ENCODE results near the gene CLDN34.

CLDN34 gene

GRCh38 chrX:9947131-9947794, 19.9 kb upstream of the CLDN34 start:
- Histone ChIP-seq H3K27ac (ENCODE audit: insufficient read depth in 1 of 2, low read depth in 1 of 2, low read length in 2 of 2, poor library complexity in 1 of 2, severe bottlenecking in 2 of 2) (no peak overlapping the region), H3K4me3 (ENCODE audit: control insufficient read depth in 1 of 7, extremely low read depth in 1 of 7, insufficient read depth in 4 of 7, low read depth in 2 of 7, low read length in 6 of 7) (no peak overlapping the region), H3K9me3 (ENCODE audit: control extremely low read depth in 1 of 5, control insufficient read depth in 4 of 5, insufficient read depth in 2 of 5, low read depth in 1 of 5, low read length in 4 of 5) (peaks cover 0 to 5% (median 0%) of the 10 kb centered on the region in 5 experiments), H3K36me3 (ENCODE audit: control insufficient read depth in 4 of 4, insufficient read depth in 4 of 4, low read length in 3 of 4) (no peaks in the 10 kb centered on the region), H3K27me3 (replicated peaks in 2 of 5; ENCODE audit: control insufficient read depth in 4 of 5, insufficient read depth in 5 of 5, low read length in 4 of 5) (no peaks in the 10 kb centered on the region), H3K4me1 (ENCODE audit: control extremely low read depth in 1 of 4, control insufficient read depth in 4 of 4, insufficient read depth in 4 of 4, low read length in 3 of 4) (peaks cover 0 to 16% (median 6%) of the 10 kb centered on the region in 4 experiments)
- WGBS (ENCODE audit: insufficient coverage): 65% methylated on average over 6 of the region's 10 CpGs
- POLR2A ChIA-PET: no interaction called here
- DNase-seq: no peak
- CTCF ChIA-PET: no interaction called here

DNA sequence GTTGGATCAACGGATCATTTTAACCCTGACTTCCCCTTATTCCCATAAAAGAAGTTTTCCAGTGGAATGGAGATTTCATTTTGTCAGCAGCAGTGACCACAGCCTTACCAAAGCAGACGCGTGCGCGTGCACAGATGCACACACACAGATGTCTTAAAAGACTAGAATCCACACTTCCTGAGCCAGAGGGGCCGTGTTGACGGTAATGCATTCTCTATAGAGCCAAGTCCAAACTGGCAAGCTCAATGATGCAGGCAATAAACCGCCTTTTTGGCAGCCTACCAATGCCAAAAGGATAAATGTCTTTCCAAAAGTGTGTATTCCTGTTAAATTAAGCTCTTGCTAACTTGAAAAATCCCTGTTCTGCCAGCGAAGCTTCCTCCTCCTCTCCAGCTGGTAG, 18.8 kb upstream of the CLDN34 start:
- WGBS (ENCODE audit: insufficient coverage): 93% methylated on average over 8 of the region's 9 CpGs
- H3K36me3 ChIP-seq (ENCODE audit: control insufficient read depth in 4 of 4, insufficient read depth in 4 of 4, low read length in 3 of 4): no peaks in the 10 kb centered on the region
- no peak for DNase-seq
- H3K4me1 ChIP-seq (ENCODE audit: control extremely low read depth in 1 of 4, control insufficient read depth in 4 of 4, insufficient read depth in 4 of 4, low read length in 3 of 4): peaks cover 0 to 6% (median 1%) of the 10 kb centered on the region in 4 experiments
- H3K27me3 ChIP-seq (replicated peaks in 2 of 5; ENCODE audit: control insufficient read depth in 4 of 5, insufficient read depth in 5 of 5, low read length in 4 of 5): no peaks in the 10 kb centered on the region
- no peak overlapping the region for H3K27ac ChIP-seq (ENCODE audit: insufficient read depth in 1 of 2, low read depth in 1 of 2, low read length in 2 of 2, poor library complexity in 1 of 2, severe bottlenecking in 2 of 2)
- H3K4me3 ChIP-seq (ENCODE audit: control insufficient read depth in 1 of 7, extremely low read depth in 1 of 7, insufficient read depth in 4 of 7, low read depth in 2 of 7, low read length in 6 of 7): no peak overlapping the region
- H3K9me3 ChIP-seq (ENCODE audit: control extremely low read depth in 1 of 5, control insufficient read depth in 4 of 5, insufficient read depth in 2 of 5, low read depth in 1 of 5, low read length in 4 of 5): peaks cover 0 to 8% (median 3%) of the 10 kb centered on the region in 5 experiments
- POLR2A ChIA-PET: interaction anchor here (0.9 kb wide), 1 partner anchor 11 kb away, joined by 3 read pairs; no protein-coding TSS in a partner anchor
- CTCF ChIA-PET: no interaction called here

- Histone ChIP-seq H3K4me1 (ENCODE audit: control extremely low read depth in 1 of 4, control insufficient read depth in 4 of 4, insufficient read depth in 4 of 4, low read length in 3 of 4) (peaks cover 0 to 2% (median 0%) of the 10 kb centered on the region in 4 experiments), H3K27ac (ENCODE audit: insufficient read depth in 1 of 2, low read depth in 1 of 2, low read length in 2 of 2, poor library complexity in 1 of 2, severe bottlenecking in 2 of 2) (no peak overlapping the region), H3K9me3 (ENCODE audit: control extremely low read depth in 1 of 5, control insufficient read depth in 4 of 5, insufficient read depth in 2 of 5, low read depth in 1 of 5, low read length in 4 of 5) (peaks cover 0 to 8% (median 4%) of the 10 kb centered on the region in 5 experiments), H3K27me3 (replicated peaks in 2 of 5; ENCODE audit: control insufficient read depth in 4 of 5, insufficient read depth in 5 of 5, low read length in 4 of 5) (no peaks in the 10 kb centered on the region), H3K4me3 (ENCODE audit: control insufficient read depth in 1 of 7, extremely low read depth in 1 of 7, insufficient read depth in 4 of 7, low read depth in 2 of 7, low read length in 6 of 7) (no peak overlapping the region), H3K36me3 (ENCODE audit: control insufficient read depth in 4 of 4, insufficient read depth in 4 of 4, low read length in 3 of 4) (no peaks in the 10 kb centered on the region)
- DNase-seq: no peak
- ChIA-PET CTCF (no interaction called here), POLR2A (no interaction called here)
- WGBS (ENCODE audit: insufficient coverage): 91% methylated on average over 1 of the region's 1 CpG
These were observed 14.9 kb upstream of the CLDN34 start for GRCh38 chrX:9952300-9952699.

GRCh38 chrX:9953396-9953795, 13.8 kb upstream of the CLDN34 start:
- H3K4me3 ChIP-seq (ENCODE audit: control insufficient read depth in 1 of 7, extremely low read depth in 1 of 7, insufficient read depth in 4 of 7, low read depth in 2 of 7, low read length in 6 of 7): no peak overlapping the region
- H3K27ac ChIP-seq (ENCODE audit: insufficient read depth in 1 of 2, low read depth in 1 of 2, low read length in 2 of 2, poor library complexity in 1 of 2, severe bottlenecking in 2 of 2): no peak overlapping the region
- no peaks in the 10 kb centered on the region for H3K27me3 ChIP-seq (replicated peaks in 2 of 5; ENCODE audit: control insufficient read depth in 4 of 5, insufficient read depth in 5 of 5, low read length in 4 of 5)
- POLR2A ChIA-PET: no interaction called here
- 88% methylated on average over 2 of the region's 2 CpGs for WGBS (ENCODE audit: insufficient coverage)
- no peaks in the 10 kb centered on the region for H3K36me3 ChIP-seq (ENCODE audit: control insufficient read depth in 4 of 4, insufficient read depth in 4 of 4, low read length in 3 of 4)
- DNase-seq: no peak
- H3K9me3 ChIP-seq (ENCODE audit: control extremely low read depth in 1 of 5, control insufficient read depth in 4 of 5, insufficient read depth in 2 of 5, low read depth in 1 of 5, low read length in 4 of 5): peaks cover 0 to 8% (median 4%) of the 10 kb centered on the region in 5 experiments
- CTCF ChIA-PET: interaction anchor here (0.6 kb wide), 1 partner anchor 54 kb away, joined by 3 read pairs; no protein-coding TSS in a partner anchor
- H3K4me1 ChIP-seq (ENCODE audit: control extremely low read depth in 1 of 4, control insufficient read depth in 4 of 4, insufficient read depth in 4 of 4, low read length in 3 of 4): peaks cover 0 to 6% (median 1%) of the 10 kb centered on the region in 4 experiments

DNA sequence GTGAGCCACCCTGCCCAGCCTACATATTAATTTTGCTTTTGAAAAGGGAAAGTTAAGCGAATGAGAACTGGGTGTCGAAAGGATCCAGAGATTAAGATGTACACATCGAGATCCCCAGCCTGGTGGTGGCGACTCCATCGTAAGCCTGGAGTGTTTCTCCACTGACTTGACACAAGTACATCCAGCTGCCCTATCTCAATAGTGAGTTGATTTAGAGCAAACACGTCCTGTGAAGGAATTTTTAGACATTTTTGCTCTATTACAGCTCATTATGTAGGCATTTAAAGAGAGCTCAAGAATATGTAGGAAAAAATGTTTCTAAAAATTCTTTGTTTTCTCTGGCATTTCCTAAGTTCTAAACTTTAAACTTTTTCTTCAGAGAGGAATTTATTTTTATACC, 11.7 kb upstream of the CLDN34 start:
- H3K27me3 ChIP-seq (replicated peaks in 2 of 5; ENCODE audit: control insufficient read depth in 4 of 5, insufficient read depth in 5 of 5, low read length in 4 of 5): no peaks in the 10 kb centered on the region
- H3K4me1 ChIP-seq (ENCODE audit: control extremely low read depth in 1 of 4, control insufficient read depth in 4 of 4, insufficient read depth in 4 of 4, low read length in 3 of 4): peaks cover 0 to 9% (median 3%) of the 10 kb centered on the region in 4 experiments
- POLR2A ChIA-PET: no interaction called here
- 97% methylated on average over 4 of the region's 6 CpGs for WGBS (ENCODE audit: insufficient coverage)
- CTCF ChIA-PET: no interaction called here
- no peak overlapping the region for H3K4me3 ChIP-seq (ENCODE audit: control insufficient read depth in 1 of 7, extremely low read depth in 1 of 7, insufficient read depth in 4 of 7, low read depth in 2 of 7, low read length in 6 of 7)
- H3K36me3 ChIP-seq (ENCODE audit: control insufficient read depth in 4 of 4, insufficient read depth in 4 of 4, low read length in 3 of 4): no peaks in the 10 kb centered on the region
- DNase-seq: no peak
- H3K9me3 ChIP-seq (ENCODE audit: control extremely low read depth in 1 of 5, control insufficient read depth in 4 of 5, insufficient read depth in 2 of 5, low read depth in 1 of 5, low read length in 4 of 5): peaks cover 0 to 8% (median 4%) of the 10 kb centered on the region in 5 experiments
- H3K27ac ChIP-seq (ENCODE audit: insufficient read depth in 1 of 2, low read depth in 1 of 2, low read length in 2 of 2, poor library complexity in 1 of 2, severe bottlenecking in 2 of 2): no peak overlapping the region

- Histone ChIP-seq H3K27ac (ENCODE audit: insufficient read depth in 1 of 2, low read depth in 1 of 2, low read length in 2 of 2, poor library complexity in 1 of 2, severe bottlenecking in 2 of 2) (no peak overlapping the region), H3K36me3 (ENCODE audit: control insufficient read depth in 4 of 4, insufficient read depth in 4 of 4, low read length in 3 of 4) (no peaks in the 10 kb centered on the region), H3K9me3 (ENCODE audit: control extremely low read depth in 1 of 5, control insufficient read depth in 4 of 5, insufficient read depth in 2 of 5, low read depth in 1 of 5, low read length in 4 of 5) (peaks cover 0 to 4% (median 3%) of the 10 kb centered on the region in 5 experiments), H3K27me3 (replicated peaks in 2 of 5; ENCODE audit: control insufficient read depth in 4 of 5, insufficient read depth in 5 of 5, low read length in 4 of 5) (no peaks in the 10 kb centered on the region), H3K4me1 (ENCODE audit: control extremely low read depth in 1 of 4, control insufficient read depth in 4 of 4, insufficient read depth in 4 of 4, low read length in 3 of 4) (peaks cover 0 to 9% (median 3%) of the 10 kb centered on the region in 4 experiments), H3K4me3 (ENCODE audit: control insufficient read depth in 1 of 7, extremely low read depth in 1 of 7, insufficient read depth in 4 of 7, low read depth in 2 of 7, low read length in 6 of 7) (no peak overlapping the region)
- POLR2A ChIA-PET: no interaction called here
- no peak for DNase-seq
- CTCF ChIA-PET: interaction anchor here (1.5 kb wide), 1 partner anchor 84 kb away, joined by 3 read pairs; no protein-coding TSS in a partner anchor
- WGBS (ENCODE audit: insufficient coverage): 91% methylated on average over 4 of the region's 9 CpGs
These were observed 9.4 kb upstream of the CLDN34 start for GRCh38 chrX:9957743-9958142.

DNA sequence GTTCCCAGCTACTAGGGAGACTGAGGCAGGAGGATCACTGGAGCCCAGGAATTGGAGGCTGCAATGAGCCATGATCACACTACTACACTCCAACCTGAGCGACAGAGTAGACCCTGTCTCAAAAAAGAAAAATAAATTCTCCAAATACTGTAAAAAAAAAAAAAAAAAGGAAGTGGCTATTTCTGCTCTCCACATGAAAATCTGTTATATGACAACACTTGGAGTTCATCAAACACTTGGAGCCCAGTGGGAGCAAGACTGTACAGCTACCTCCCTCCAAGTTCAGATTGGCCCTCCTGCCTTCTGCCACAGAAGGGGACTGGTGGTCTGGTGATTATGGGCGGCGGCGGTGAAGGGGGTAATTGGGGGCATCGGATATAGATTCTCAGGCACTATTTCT, 9.0 kb upstream of the CLDN34 start:
- Histone ChIP-seq H3K27me3 (replicated peaks in 2 of 5; ENCODE audit: control insufficient read depth in 4 of 5, insufficient read depth in 5 of 5, low read length in 4 of 5) (no peaks in the 10 kb centered on the region), H3K36me3 (ENCODE audit: control insufficient read depth in 4 of 4, insufficient read depth in 4 of 4, low read length in 3 of 4) (no peaks in the 10 kb centered on the region), H3K27ac (ENCODE audit: insufficient read depth in 1 of 2, low read depth in 1 of 2, low read length in 2 of 2, poor library complexity in 1 of 2, severe bottlenecking in 2 of 2) (no peak overlapping the region), H3K4me3 (ENCODE audit: control insufficient read depth in 1 of 7, extremely low read depth in 1 of 7, insufficient read depth in 4 of 7, low read depth in 2 of 7, low read length in 6 of 7) (no peak overlapping the region), H3K4me1 (ENCODE audit: control extremely low read depth in 1 of 4, control insufficient read depth in 4 of 4, insufficient read depth in 4 of 4, low read length in 3 of 4) (peaks cover 0 to 9% (median 3%) of the 10 kb centered on the region in 4 experiments), H3K9me3 (ENCODE audit: control extremely low read depth in 1 of 5, control insufficient read depth in 4 of 5, insufficient read depth in 2 of 5, low read depth in 1 of 5, low read length in 4 of 5) (peaks cover 0 to 4% (median 0%) of the 10 kb centered on the region in 5 experiments)
- no peak for DNase-seq
- WGBS (ENCODE audit: insufficient coverage): 73% methylated on average over 2 of the region's 5 CpGs
- POLR2A ChIA-PET: no interaction called here
- CTCF ChIA-PET: interaction anchor here (1.5 kb wide), 1 partner anchor 85 kb away, joined by 3 read pairs; no protein-coding TSS in a partner anchor

Data from common myeloid progenitor, CD34-positive (primary cell).